ENCODE data around the gene WSB2. TPM values are rescaled to one million over a fixed set of nuclear protein-coding genes. Genes with fewer than 3 reads are reported as not detected.

Gene WSB2
- total RNA-seq, 1 experiment from 2014 or later: 203 TPM

- H3F3A ChIP-seq (ENCODE audit: low read length, unreplicated experiment): no peaks in the 10 kb centered on the region
- H3K27me3 ChIP-seq (ENCODE audit: low read length): no peaks in the 10 kb centered on the region
- no peak overlapping the region for H3K4me2 ChIP-seq (ENCODE audit: low read length)
- BruUV-seq (replicated peaks): no TSS peak
- intact Hi-C loops (cut with micrococcal nuclease): no loop called here
- ChIA-PET CTCF (no interaction called here), POLR2A (ENCODE audit: unreplicated experiment) (no interaction called here)
- DNase-seq: no peak
- ATAC-seq: no peak
- H3K36me3 ChIP-seq (ENCODE audit: low read depth, low read length): peaks cover 53% of the 10 kb centered on the region
- H3K9me2 ChIP-seq (replicated peaks; ENCODE audit: low read length): no peaks in the 10 kb centered on the region
- no peak overlapping the region for H3K27ac ChIP-seq (ENCODE audit: low read length)
- no peak overlapping the region for H3K4me3 ChIP-seq (ENCODE audit: low read length)
- H3K79me2 ChIP-seq (ENCODE audit: low read length): peaks cover 36% of the 10 kb centered on the region
- H3K9me3 ChIP-seq (ENCODE audit: low read length): no peaks in the 10 kb centered on the region
- no peak overlapping the region for H3K9ac ChIP-seq (ENCODE audit: low read length)
- TF ChIP-seq EZH2phosphoT487 (IDR thresholded peaks at IDR 0.05; ENCODE audit: borderline replicate concordance, low read length): no peak
- no peak for TF ChIP-seq CTCF (conservative IDR thresholded peaks at IDR 0.05; ENCODE audit: low read depth, low read length)
- no peak for TF ChIP-seq EZH2 (IDR thresholded peaks at IDR 0.05; ENCODE audit: low read length, unreplicated experiment)
- peaks cover 5% of the 10 kb centered on the region; the same call in 1 of the 2 replicates for H4K20me1 ChIP-seq (ENCODE audit: low read length)
- H2AFZ ChIP-seq (ENCODE audit: low read length): no peak overlapping the region
- peaks cover 18% of the 10 kb centered on the region for H3K4me1 ChIP-seq (ENCODE audit: insufficient read depth, low read length)
These were observed 40.9 kb downstream of the WSB2 start for GRCh38 chr12:118020036-118020435.

- intact Hi-C loops (cut with micrococcal nuclease): loop anchor here (2.0 to 5.0 kb wide), 2 partner anchors 31 to 141 kb away; no protein-coding TSS in a partner anchor
- DNase-seq: no peak
- H3K27ac ChIP-seq (ENCODE audit: low read length): no peak overlapping the region
- H3K4me2 ChIP-seq (ENCODE audit: low read length): peak overlapping the region; percentile 93
- peak overlapping the region; percentile 95 for H3K4me3 ChIP-seq (ENCODE audit: low read length)
- H3K9me3 ChIP-seq (ENCODE audit: low read length): no peaks in the 10 kb centered on the region
- BruUV-seq (replicated peaks): no TSS peak
- no peaks in the 10 kb centered on the region for H3K9me2 ChIP-seq (replicated peaks; ENCODE audit: low read length)
- POLR2A ChIA-PET (ENCODE audit: unreplicated experiment): no interaction called here
- H3F3A ChIP-seq (ENCODE audit: low read length, unreplicated experiment): no peaks in the 10 kb centered on the region
- no peak for ATAC-seq
- no peaks in the 10 kb centered on the region for H3K27me3 ChIP-seq (ENCODE audit: low read length)
- H3K79me2 ChIP-seq (ENCODE audit: low read length): peaks cover 36% of the 10 kb centered on the region
- CTCF ChIA-PET: no interaction called here
- TF ChIP-seq EZH2 (IDR thresholded peaks at IDR 0.05; ENCODE audit: low read length, unreplicated experiment) (no peak), CTCF (conservative IDR thresholded peaks at IDR 0.05; ENCODE audit: low read depth, low read length) (no peak), EZH2phosphoT487 (IDR thresholded peaks at IDR 0.05; ENCODE audit: borderline replicate concordance, low read length) (no peak)
- peaks cover 18% of the 10 kb centered on the region for H3K4me1 ChIP-seq (ENCODE audit: insufficient read depth, low read length)
- peaks cover 45% of the 10 kb centered on the region for H3K36me3 ChIP-seq (ENCODE audit: low read depth, low read length)
- peak overlapping the region; percentile 96 for H3K9ac ChIP-seq (ENCODE audit: low read length)
- H2AFZ ChIP-seq (ENCODE audit: low read length): no peak overlapping the region
- H4K20me1 ChIP-seq (ENCODE audit: low read length): peaks cover 5% of the 10 kb centered on the region; the same call in 1 of the 2 replicates
These were observed 43.1 kb downstream of the WSB2 start for GRCh38 chr12:118017926-118018325.

- peaks cover 5% of the 10 kb centered on the region; the same call in 1 of the 2 replicates for H4K20me1 ChIP-seq (ENCODE audit: low read length)
- peak within 1 kb of the TSS; percentile 91 for H2AFZ ChIP-seq (ENCODE audit: low read length)
- peak within 1 kb of the TSS; percentile 17 for H3K27ac ChIP-seq (ENCODE audit: low read length)
- peaks cover 18% of the 10 kb centered on the region for H3K4me1 ChIP-seq (ENCODE audit: insufficient read depth, low read length)
- H3K9me2 ChIP-seq (replicated peaks; ENCODE audit: low read length): no peaks in the 10 kb centered on the region
- H3K36me3 ChIP-seq (ENCODE audit: low read depth, low read length): peaks cover 34% of the 10 kb centered on the region
- ChIA-PET POLR2A (ENCODE audit: unreplicated experiment) (no interaction called here), CTCF (interaction anchor here (0.6 kb wide), 1 partner anchor 17 kb away, joined by 8 read pairs; no protein-coding TSS in a partner anchor)
- intact Hi-C loops (cut with micrococcal nuclease): loop anchor here (2.0 to 5.0 kb wide), 2 partner anchors 30 to 139 kb away; no protein-coding TSS in a partner anchor
- H3K9ac ChIP-seq (ENCODE audit: low read length): peak within 1 kb of the TSS; percentile 96
- BruUV-seq (replicated peaks): TSS peak; percentile 51
- H3F3A ChIP-seq (ENCODE audit: low read length, unreplicated experiment): no peaks in the 10 kb centered on the region
- H3K79me2 ChIP-seq (ENCODE audit: low read length): peaks cover 36% of the 10 kb centered on the region
- no peaks in the 10 kb centered on the region for H3K27me3 ChIP-seq (ENCODE audit: low read length)
- H3K9me3 ChIP-seq (ENCODE audit: low read length): no peaks in the 10 kb centered on the region
- TF ChIP-seq CTCF (conservative IDR thresholded peaks at IDR 0.05; ENCODE audit: low read depth, low read length) (no peak), EZH2 (IDR thresholded peaks at IDR 0.05; ENCODE audit: low read length, unreplicated experiment) (no peak), EZH2phosphoT487 (IDR thresholded peaks at IDR 0.05; ENCODE audit: borderline replicate concordance, low read length) (no peak)
- DNase-seq: peak; percentile 99
- peak within 1 kb of the TSS; percentile 93 for H3K4me2 ChIP-seq (ENCODE audit: low read length)
- ATAC-seq: peak; percentile 99
- peak within 1 kb of the TSS; percentile 95 for H3K4me3 ChIP-seq (ENCODE audit: low read length)
These were observed 44.3 kb downstream of the WSB2 start, which contains the start of gene RFC5 for GRCh38 chr12:118016424-118017264. RFC5 (plus strand) TSS chr12:118016703; CDS start chr12:118016828, 125 bp downstream.

Data from PC-3 (cell line).